ENCODE results near the gene SLC2A13. TPM values are rescaled to one million over a fixed set of nuclear protein-coding genes. Genes with fewer than 3 reads are reported as not detected.

Gene SLC2A13
- 23.6 and 41.8 TPM in 2 replicates for total RNA-seq

DNA sequence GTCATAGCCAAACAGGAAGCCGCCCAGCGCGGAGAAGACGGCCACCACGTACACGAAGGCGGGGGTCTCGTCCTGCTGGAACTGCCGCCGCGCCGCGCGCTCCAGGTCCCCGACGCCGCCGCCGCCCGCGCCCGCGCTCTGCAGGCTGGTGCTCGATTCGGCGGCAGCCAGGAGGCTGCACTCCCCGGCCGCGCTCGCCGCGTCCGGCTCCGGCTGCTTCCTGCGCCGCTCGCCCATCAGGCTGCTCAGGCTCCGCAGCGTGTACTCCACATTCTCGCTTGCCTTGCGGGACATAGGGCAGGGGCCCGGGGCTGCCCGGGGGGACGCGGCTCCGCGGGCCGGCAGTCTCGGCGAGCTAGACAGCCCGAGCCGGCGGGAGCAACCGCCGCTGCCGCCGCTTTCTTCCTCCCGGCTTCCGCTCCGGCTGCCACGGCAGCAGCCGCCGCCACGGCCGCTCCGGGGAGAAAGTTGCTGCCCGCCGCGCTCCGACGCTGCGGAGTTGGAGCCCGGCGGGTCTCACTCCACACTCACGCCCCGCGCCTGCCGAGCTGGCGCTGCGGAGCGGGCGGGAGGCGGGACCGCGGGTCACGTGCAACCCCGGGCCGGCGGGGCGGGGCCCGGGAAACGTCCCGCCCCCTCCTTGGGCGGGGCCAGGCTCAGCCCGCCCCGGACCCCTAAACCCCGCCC, at the start of gene SLC2A13:
Gene SLC2A13, minus strand, starts transcription at position 567 of the 687 bp plus-strand sequence. Its CDS starts 273 bp downstream, at position 294.

Other genes starting within 250 kb of the SLC2A13 start
- gene LRRK2, start 118.9 kb upstream of the SLC2A13 start, total RNA-seq = 5.1 and 12.3 TPM in 2 replicates